ENCODE data around the gene CDKN2D.

DNA sequence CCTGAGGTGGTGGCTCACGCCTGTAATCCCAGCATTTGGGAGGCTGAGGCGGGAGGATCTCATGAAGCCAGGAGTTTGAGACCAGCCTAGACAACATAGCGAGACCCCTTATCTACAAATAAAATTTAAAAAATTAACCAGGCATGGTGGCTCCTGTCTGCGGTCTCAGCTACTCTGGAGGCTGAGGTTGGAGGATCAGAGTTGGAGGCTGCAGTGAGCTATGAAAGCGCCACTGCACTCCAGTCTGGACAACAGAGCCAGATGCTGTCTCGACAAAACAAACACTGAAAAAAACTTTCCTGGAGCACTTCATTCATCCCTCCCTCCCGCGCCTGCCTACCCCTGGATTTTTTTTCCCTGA lies 25.7 kb downstream of the CDKN2D start:
- no peak for TF ChIP-seq EZH2 (IDR thresholded peaks at IDR 0.05; ENCODE audit: borderline replicate concordance, low read length)
- TF ChIP-seq, protein P1, sequence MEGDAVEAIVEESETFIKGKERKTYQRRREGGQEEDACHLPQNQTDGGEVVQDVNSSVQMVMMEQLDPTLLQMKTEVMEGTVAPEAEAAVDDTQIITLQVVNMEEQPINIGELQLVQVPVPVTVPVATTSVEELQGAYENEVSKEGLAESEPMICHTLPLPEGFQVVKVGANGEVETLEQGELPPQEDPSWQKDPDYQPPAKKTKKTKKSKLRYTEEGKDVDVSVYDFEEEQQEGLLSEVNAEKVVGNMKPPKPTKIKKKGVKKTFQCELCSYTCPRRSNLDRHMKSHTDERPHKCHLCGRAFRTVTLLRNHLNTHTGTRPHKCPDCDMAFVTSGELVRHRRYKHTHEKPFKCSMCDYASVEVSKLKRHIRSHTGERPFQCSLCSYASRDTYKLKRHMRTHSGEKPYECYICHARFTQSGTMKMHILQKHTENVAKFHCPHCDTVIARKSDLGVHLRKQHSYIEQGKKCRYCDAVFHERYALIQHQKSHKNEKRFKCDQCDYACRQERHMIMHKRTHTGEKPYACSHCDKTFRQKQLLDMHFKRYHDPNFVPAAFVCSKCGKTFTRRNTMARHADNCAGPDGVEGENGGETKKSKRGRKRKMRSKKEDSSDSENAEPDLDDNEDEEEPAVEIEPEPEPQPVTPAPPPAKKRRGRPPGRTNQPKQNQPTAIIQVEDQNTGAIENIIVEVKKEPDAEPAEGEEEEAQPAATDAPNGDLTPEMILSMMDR (IDR thresholded peaks at IDR 0.05; ENCODE audit: low read length): no peak
